GM21447 (cell line): Measurements from ENCODE around the gene SSH2.

Source experiments
- ATAC-seq: cut with Tn5 transposase; IDR thresholded peaks from one replicate; pipeline ENCODE4 v1.9.1; 2021; ENCODE audit not compliant: unreplicated experiment

The SSH2 gene

GRCh38 chr17:29716566-29716965 is 213.5 kb downstream of the SSH2 start:
- ATAC-seq = no peak

- no peak for ATAC-seq
These were observed 214.3 kb downstream of the SSH2 start for GRCh38 chr17:29715680-29716079.

- ATAC-seq = peak; percentile 51
These were observed 215.9 kb downstream of the SSH2 start for GRCh38 chr17:29714146-29714545.

- peak; percentile 52 for ATAC-seq
These were observed 216.4 kb downstream of the SSH2 start for GRCh38 chr17:29713626-29714025.

DNA sequence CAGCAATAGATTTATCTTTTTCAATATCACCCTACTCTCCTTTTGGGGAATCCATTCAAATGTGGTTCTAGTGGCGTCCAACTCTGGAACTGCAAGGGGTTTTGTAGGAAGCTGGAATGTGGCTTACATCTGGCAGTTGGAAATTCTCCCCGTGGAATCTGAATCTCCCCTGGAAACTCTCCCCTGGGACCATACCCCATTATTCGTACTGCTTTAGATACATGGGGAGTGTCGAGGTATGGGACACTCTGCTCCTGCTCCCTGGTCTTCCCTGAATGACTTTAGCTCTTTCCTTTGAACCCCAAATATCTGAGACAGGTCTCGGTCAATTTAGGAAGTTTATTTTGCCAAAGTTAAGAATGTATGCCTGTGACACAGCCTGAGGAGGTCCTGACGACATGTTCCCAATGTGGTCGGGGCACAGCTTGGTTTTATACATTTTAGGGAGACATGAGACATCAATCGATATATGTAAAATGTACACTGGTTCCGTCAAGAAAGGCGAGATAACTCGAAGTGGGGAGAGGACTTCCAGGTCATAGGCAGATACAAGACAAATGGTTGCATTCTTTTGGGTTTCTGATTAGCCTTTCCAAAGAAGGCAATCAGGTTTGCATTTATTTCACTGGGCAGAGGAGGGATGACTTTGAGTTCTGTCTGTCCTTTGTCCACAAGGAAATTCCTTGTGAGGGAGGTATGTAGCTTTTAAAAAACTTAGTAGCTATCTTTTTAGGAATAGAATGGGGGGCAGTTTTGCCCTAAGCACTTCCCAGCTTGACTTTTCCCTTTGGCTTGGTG is 218.2 kb downstream of the SSH2 start:
- ATAC-seq = no peak

- no peak for ATAC-seq
These were observed 219.1 kb downstream of the SSH2 start for GRCh38 chr17:29710891-29711418.

GRCh38 chr17:29710520-29710884 is 219.5 kb downstream of the SSH2 start:
- no peak for ATAC-seq

- ATAC-seq = no peak
These were observed 220.0 kb downstream of the SSH2 start for GRCh38 chr17:29709866-29710519.

DNA sequence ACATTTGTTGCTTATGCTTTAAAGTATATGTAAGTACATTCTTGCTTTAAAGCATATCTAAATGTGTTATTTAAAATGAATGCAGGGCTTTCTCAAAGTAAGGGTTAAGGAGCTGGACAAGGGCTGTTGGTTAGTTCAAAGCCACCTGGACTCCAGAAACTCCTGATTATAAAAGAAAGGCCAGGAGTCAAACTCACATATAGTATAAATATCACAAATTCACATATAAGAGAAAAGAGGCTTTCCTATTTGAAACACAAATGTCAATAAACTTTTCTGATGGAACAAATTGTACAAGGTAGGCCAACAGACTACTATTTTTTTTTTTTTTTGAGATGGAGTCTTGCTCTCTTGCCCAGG is 222.8 kb downstream of the SSH2 start:
- ATAC-seq = no peak

DNA sequence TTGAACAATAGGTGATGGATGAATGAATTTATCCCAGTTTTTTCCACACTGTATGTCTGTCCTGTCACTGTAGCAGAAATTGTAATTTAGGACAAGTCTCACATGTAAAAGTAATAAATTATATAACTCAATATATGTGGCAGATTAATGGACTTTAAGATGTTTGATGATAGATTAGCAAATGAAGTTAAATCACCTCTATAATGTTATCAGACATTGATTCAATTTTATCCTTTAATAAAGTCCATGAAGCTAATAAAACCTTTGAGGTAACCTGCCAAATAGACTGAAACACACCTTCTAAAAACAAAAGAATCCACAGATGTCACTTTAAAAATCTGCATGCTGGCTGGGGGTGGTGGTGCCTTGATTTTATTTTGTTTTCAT is 224.0 kb downstream of the SSH2 start:
- no peak for ATAC-seq

DNA sequence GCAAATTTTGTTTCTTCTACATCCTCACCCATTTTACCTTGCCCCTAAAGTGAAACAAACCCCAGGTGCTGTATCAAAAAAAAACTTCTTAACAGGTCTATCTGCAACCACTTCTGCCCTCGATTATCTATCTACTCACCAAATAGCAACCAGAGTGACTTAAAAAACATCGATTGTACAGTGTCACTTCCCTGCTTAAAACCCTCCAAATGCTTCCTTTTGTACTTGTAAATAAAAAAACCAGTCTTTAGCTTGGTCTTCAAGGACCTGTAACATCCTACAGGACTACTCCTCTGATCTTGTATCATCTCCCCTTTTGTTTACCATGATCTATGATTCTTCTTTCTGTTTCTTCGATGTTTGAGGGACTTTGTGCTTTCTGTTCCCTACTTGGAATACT is 224.6 kb downstream of the SSH2 start:
- ATAC-seq = no peak

GRCh38 chr17:29699283-29699682 is 230.7 kb downstream of the SSH2 start:
- ATAC-seq = no peak

DNA sequence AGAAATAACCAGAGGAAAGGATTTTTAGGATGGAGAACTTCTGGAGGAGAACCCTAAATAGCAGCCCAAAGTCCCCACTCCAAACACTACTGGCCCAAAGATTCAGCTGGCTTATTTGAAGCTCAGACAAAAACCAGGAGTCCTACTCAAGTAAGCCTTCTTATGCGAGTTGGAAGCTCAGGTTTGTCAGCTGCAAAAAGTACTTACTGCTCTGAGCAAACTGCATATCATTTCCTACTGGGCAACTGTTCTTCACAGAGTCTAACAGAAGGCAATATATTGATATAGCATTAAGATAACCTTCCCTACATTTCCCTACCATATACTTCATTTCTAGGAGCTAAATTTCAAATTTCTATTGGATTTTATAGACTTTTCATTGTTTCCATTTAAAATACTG is 231.2 kb downstream of the SSH2 start:
- no peak for ATAC-seq

- no peak for ATAC-seq
These were observed 231.8 kb downstream of the SSH2 start for GRCh38 chr17:29698019-29698777.

GRCh38 chr17:29697371-29697770 is 232.7 kb downstream of the SSH2 start:
- ATAC-seq = no peak

DNA sequence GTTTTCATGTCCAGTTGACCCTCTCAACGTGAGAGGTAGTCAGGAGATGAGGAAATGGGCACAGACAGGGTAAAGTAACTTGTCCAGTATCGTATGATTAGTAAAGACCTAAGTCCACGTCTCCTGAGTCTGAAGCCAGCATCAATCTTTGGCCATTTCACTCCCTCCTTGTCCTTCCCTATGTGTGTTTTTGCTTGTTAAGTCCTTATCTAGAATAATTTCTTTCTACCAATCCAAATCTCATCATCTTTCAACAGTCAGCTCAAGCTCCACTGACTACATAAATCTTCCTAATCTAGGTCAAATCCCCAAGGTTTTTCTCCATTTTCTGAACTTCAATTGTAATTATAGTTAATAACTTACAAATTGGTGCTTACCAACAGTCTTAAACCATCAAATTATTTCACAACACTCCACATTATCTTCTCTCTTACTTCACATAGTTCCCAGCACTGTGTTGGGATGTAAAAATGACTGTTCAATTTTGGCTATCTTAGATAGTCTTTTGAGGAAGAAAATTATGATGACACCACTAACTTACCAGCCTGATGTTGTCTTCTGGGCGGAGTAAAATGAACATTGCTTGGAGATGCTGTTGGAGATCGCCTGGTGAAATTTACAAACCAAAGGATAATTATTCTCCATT is 235.0 kb downstream of the SSH2 start:
- ATAC-seq = no peak

GRCh38 chr17:29693751-29694150 is 236.3 kb downstream of the SSH2 start:
- no peak for ATAC-seq

DNA sequence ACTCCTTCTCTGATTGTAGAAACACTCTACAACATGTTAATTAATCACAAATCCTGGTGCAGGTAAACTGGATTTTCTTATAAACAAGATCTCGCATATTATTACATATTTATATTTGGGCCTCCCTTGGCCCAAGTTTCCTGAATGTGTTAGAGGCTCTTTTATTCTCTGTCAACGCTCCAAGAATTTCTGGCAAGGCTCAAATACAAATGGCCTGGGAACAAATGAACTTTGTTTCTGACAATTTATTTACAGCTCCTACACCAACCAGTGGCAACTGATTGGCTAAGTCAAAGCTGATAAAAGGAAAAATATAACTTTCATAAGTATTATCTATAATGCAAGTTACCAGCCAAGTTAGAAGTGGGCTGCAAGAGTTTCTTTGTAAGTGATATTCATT is 242.4 kb downstream of the SSH2 start:
- no peak for ATAC-seq

- no peak for ATAC-seq
These were observed 242.9 kb downstream of the SSH2 start for GRCh38 chr17:29686993-29687590.

GRCh38 chr17:29683481-29683880 is 246.5 kb downstream of the SSH2 start:
- ATAC-seq = no peak

DNA sequence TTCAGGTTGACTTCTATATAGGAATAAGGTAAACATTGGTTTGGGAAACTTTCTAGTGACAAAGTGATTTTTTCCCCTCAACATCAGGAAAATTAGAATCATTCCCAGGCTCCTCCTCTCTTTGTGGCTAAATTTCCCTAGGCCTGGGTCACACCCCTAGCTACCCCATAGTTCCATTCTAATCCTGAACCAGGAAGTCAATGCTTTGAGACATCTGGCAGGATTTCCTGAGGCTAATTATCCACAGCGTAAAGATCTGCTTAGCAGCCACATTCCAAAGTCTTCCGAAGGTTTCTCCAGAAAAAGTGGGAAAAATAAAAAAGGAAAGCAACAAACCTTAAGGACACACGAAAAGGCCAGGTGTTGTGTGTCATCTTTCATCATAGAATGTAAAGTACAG is 247.0 kb downstream of the SSH2 start:
- ATAC-seq = no peak
